ENCODE data around the gene FAM98A. TPM values are rescaled to one million over a fixed set of nuclear protein-coding genes. Genes with fewer than 3 reads are reported as not detected.

FAM98A gene
- total and polyA plus RNA-seq, 9 donors: 10.1 to 107 (median 47.7) TPM

DNA sequence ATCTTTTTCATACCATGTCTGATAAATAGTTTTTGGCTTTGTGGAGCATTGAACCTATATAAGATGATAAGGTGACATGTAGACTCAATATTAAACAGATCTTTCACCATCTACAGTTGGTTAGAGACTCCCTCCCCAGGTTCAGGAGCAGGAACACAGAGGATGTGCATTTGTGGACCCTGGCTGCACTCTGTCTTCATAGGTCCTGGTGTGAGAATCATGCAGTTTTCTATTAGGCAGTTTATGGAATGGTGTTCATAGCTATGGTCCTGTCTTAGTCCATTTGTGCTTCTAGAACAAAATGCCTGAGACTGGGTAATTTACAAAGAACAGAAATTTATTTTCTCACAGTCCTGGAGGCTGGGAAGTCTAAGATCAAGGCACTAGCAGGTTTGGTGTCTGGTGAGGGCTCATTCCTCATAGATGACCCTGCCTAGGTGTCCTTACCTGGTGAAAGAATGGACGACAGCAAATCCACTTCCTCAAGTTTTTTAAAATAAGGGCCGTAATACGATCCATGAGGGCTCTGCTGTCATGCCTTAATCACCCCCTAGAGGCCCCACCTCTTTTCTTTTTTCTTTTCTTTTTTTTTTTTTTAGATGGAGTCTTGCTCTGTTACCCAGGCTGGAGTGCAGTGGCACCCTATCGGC lies 35.3 kb upstream of the FAM98A start:
- Histone ChIP-seq H3K9me3 (no peaks in the 10 kb centered on the region), H3K4me1 (ENCODE audit: insufficient read depth) (no peaks in the 10 kb centered on the region), H3K27ac (no peak overlapping the region), H3K36me3 (no peaks in the 10 kb centered on the region), H3K4me3 (no peak overlapping the region), H3K27me3 (no peaks in the 10 kb centered on the region)
- TF ChIP-seq POLR2A (IDR thresholded peaks at IDR 0.05) (no peak), EP300 (IDR thresholded peaks at IDR 0.05) (no peak)
- TF ChIP-seq, protein P1, sequence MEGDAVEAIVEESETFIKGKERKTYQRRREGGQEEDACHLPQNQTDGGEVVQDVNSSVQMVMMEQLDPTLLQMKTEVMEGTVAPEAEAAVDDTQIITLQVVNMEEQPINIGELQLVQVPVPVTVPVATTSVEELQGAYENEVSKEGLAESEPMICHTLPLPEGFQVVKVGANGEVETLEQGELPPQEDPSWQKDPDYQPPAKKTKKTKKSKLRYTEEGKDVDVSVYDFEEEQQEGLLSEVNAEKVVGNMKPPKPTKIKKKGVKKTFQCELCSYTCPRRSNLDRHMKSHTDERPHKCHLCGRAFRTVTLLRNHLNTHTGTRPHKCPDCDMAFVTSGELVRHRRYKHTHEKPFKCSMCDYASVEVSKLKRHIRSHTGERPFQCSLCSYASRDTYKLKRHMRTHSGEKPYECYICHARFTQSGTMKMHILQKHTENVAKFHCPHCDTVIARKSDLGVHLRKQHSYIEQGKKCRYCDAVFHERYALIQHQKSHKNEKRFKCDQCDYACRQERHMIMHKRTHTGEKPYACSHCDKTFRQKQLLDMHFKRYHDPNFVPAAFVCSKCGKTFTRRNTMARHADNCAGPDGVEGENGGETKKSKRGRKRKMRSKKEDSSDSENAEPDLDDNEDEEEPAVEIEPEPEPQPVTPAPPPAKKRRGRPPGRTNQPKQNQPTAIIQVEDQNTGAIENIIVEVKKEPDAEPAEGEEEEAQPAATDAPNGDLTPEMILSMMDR (IDR thresholded peaks at IDR 0.05): no peak
- no peak for DNase-seq
- 94 to 97% (median 95%) methylated on average over 4 of the region's 4 CpGs for WGBS, 3 donors
- intact Hi-C loops (cut with DNase I): no loop called here

DNA sequence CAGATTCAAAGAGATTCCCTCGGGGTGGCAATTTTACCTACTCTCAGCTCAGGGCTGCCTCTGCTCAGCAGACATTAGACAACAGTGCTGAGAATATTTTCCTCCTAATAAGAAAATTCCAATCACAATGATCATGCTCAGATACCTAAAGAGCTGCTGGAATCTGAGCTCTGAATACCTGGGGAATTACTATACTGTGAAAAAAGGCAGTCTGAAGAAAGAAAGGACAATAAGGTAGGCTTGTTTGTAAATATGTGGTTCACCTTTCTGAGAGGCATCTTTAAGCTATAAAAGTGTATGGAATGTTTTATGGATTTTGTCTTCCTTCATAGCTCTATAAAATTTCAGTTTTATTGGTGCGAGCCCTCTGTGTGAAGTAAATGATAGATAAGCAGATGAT lies 34.2 kb upstream of the FAM98A start:
- H3K36me3 ChIP-seq: no peaks in the 10 kb centered on the region
- H3K4me3 ChIP-seq: no peak overlapping the region
- H3K9me3 ChIP-seq: no peaks in the 10 kb centered on the region
- H3K27ac ChIP-seq: no peak overlapping the region
- 72 to 84% (median 82%) methylated on average over 2 of the region's 2 CpGs for WGBS, 3 donors
- no peak for DNase-seq
- H3K4me1 ChIP-seq (ENCODE audit: insufficient read depth): no peaks in the 10 kb centered on the region
- intact Hi-C loops (cut with DNase I): no loop called here
- H3K27me3 ChIP-seq: no peaks in the 10 kb centered on the region
- TF ChIP-seq EP300 (IDR thresholded peaks at IDR 0.05) (no peak), POLR2A (IDR thresholded peaks at IDR 0.05) (no peak)
- TF ChIP-seq, protein P1 (IDR thresholded peaks at IDR 0.05): no peak

DNA sequence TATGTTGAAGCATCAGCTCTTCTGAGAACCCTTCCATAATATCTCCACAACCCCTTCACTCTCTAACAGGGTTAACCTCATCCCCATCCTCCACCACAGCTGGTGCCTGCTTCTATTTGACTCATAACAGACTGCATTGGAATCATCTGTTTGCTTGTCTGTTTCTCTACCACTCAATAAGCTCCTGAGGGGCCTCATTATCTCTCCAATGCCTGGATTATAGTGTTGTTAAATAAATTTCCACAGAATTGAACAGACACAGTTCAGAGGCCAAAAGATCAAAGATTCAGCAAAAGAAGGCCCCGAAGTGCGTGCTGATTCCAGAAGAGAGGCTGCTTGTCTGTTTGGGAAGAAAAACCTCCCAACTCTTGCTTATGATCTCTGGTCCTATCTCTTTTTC lies 33.7 kb upstream of the FAM98A start:
- intact Hi-C loops (cut with DNase I): no loop called here
- Histone ChIP-seq H3K4me3 (no peak overlapping the region), H3K9me3 (no peaks in the 10 kb centered on the region), H3K4me1 (ENCODE audit: insufficient read depth) (no peaks in the 10 kb centered on the region), H3K36me3 (no peaks in the 10 kb centered on the region), H3K27me3 (no peaks in the 10 kb centered on the region), H3K27ac (no peak overlapping the region)
- DNase-seq: no peak
- TF ChIP-seq EP300 (IDR thresholded peaks at IDR 0.05) (no peak), POLR2A (IDR thresholded peaks at IDR 0.05) (no peak)
- TF ChIP-seq, protein P1 (IDR thresholded peaks at IDR 0.05): no peak
- 77 to 92% (median 89%) methylated on average over 2 of the region's 2 CpGs for WGBS, 3 donors

DNA sequence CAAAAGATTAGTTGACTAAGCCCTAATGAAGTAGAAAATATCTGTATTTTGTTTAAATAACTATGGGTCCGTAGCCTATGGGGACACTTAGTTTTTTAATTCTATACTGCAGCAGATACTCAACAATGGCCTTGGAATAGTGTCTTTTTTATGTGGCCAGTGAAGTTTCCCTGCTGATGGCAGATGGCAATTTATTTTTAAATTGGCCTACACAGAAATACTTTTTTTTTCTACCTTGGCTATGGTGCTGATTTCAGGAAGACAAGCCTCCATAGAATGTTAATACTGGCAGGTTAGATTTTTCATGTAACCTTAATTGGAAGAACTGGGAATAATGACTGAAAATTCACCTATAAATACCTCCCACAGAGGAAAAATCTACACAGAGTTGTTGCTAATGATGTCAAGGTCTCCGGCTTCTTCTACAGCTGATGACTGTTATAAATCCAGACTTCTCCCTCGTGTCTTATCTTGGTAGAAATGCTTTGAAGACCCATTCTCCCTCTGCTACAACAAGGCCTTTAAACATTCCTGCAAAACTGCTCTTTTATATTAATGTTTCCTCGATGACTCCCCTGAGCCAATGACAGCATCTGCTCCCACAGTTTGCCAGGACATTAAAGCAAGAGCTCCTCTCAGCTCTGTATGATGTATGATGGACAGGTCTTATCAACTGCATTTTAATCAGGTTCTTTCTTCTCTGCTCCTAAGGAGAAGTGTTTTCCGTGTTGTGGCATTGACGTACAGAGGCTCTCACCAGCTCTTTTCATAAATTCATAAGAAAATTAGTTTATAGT lies 29.1 kb upstream of the FAM98A start:
- 65 to 71% (median 66%) methylated on average over 6 of the region's 6 CpGs for WGBS, 3 donors
- no peak overlapping the region for H3K27ac ChIP-seq
- no peaks in the 10 kb centered on the region for H3K36me3 ChIP-seq
- H3K27me3 ChIP-seq: no peaks in the 10 kb centered on the region
- intact Hi-C loops (cut with DNase I): no loop called here
- DNase-seq: no peak
- H3K9me3 ChIP-seq: no peaks in the 10 kb centered on the region
- H3K4me1 ChIP-seq (ENCODE audit: insufficient read depth): peaks cover 8% of the 10 kb centered on the region
- no peak overlapping the region for H3K4me3 ChIP-seq
- TF ChIP-seq, protein P1 (IDR thresholded peaks at IDR 0.05): no peak
- TF ChIP-seq POLR2A (IDR thresholded peaks at IDR 0.05) (no peak), EP300 (IDR thresholded peaks at IDR 0.05) (no peak)

Data from ovary (tissue), 9 donors.